Lung microvascular endothelial cell (primary cell): Measurements from ENCODE around the gene NADK. TPM values are rescaled to one million over a fixed set of nuclear protein-coding genes. Genes with fewer than 3 reads are reported as not detected.
"Not testable (repeated sequence)": the region's sequence is repeated elsewhere in the genome, so short reads cannot be mapped to it uniquely, and the experiment has no call there.

Source experiments
- DNase-seq, 2 donors: peaks; one replicate each; pipeline versions ENCODE4 v3.0.0 to v3.0.0-alpha.2; 2010; ENCODE audit warnings: low read depth in 2 of 2
- total RNA-seq: library from RNA; depleted of rRNA; stranded (reverse); fragments of >200 nt; gene quantifications from 2 replicates; pipeline ENCODE4 v1.2.1, GENCODE V29; 2014

NADK gene
- total RNA-seq, 1 donor from 2014 or later, result 34.7 TPM

DNA sequence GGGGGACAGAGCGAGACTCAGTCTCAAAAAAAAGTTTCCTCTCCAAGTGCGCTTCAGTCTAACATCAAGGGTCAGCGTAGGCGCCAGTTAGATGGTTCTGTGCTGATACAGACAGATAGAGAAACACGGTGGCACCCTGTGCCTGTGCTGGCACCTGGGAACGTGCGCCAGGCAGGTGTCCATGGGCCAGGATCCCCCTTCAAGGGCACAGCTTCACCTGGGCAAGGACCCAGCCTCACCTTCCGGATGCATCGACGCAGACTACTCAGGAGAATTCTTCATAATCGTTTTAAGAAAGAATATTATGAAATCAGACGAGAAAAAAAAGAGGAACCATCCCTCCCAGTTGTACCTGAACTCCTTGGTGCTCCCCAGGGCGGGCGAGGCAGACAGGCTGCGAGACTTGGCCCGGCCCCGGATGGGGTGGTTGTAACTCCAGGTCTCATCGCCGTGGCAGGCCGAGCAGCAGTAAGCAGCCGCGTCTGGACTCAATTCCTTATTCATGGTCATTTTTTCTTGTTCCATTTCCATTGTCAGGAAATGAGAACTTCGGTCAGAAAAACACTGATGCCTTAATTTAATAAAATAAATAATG lies 13.3 kb downstream of the NADK start:
- DNase-seq, result no peak

DNA sequence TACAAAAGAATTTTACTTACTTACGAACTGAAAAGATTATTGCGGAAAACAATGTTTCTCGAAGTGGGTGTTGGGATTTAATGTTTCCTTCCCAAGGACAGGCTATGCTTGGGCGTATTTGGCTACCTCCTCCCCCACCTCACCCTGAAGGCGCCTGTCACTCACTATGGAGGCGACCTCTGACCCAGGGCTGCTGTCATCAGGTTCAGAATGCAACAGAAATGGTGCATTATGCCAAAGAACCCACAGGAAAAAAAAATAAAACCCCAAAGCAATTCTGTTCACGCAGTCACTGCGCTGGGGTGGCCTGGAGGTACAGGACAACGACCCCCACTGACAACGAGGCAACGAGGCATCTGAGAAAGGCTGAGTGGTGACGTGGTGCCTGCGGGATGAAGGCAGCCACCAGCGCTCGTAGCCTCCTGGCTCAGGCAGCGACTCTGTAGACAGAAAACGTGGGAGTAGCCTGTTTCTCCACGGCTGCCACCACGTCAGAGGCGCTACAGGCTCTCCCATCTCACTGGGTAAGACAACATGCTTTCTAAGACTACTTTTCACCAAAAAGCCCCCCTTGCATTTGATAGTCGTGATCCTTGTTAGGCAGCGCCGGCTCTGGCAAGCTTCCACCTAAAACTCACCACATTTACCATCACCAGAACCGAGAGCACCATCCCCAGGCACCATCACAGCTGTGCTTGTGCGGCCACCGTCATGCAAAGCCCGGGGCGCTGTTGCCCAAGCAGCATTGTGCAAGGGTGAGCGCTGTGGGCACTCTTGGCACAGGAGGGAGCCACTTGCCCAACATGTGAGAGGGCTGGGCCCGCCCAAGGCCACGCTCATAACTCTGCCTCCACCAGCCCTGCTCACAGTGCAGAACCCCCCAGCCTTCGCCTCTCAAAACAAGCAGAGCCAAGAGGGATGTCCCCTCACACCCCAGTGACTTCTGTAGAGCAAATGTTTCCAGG lies 14.3 kb downstream of the NADK start:
- no peak for DNase-seq

DNA sequence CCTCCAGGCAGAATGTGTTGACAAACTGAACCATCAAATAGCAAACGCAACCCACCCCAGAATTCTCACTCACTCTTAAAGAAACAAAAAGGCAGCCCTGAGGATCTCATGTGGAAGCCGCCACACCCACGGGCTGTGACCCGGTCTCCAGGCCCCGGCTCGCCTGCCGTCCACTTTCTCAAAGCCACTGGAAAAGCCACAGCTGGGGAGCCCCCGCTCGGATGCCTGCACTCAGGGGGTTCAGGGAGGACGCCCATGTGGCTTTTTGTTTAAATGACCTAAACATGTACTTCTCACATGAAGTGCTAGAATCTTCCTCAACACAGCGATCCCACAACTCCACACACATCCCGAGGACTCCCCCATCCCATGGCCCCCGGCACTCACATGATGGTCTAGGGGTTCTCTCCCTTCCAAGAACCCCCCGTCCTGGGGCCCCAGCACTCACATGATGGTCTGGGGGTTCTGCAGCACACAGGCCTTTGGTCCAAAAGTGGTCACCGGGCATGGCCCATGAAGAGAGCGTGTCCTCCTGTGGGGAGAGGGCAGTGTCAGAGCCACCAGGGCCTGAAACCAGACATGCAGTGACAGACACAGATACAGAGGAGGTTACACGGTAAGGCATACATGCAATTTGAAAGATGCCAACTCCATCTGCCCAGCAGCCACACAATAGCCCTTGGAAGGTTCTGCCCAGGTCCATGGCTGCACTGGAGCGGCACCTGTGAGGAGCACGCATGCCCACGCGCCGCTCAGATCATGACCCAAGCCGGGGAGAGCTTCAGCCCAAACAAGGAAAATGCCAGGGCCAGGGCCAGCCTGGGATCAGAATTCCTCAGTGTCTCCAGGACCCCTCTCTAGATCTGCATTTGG lies 16.5 kb downstream of the NADK start:
- no peak for DNase-seq

DNA sequence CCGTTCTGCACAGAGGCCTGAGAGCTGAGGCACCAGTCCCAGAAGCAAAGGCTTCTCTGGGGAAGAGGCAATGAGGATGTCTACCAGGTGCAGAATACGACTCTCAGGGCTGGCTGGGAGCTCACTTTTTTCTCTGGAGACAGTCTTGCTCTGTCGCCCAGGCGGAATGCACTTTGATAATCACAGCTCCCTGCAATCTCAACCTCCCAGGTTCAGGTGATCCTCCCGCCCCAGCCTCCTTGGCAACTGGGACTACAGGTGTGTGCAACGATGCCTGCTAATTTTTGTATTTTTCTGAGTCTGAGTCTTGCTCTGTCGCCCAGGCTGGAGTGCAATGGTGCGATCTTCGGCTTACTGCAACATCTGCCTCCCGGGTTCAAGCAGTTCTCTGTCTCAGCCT lies 17.6 kb downstream of the NADK start:
- DNase-seq, result no peak

DNA sequence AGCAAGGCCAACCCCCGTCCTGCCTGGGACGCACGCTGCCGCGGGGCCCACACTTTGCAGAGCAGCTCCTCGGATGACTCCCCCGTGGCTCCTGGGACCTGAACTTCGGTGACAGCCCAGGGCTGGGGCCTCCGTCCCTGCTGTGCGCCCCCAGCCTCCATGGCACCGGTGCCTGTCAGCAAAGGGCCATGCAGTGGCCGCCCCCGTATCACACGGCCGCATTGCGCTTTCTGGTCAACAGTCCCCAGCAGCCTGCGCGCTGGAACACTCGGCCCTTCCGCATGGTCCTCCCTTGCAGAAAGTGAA lies 18.0 kb downstream of the NADK start:
- DNase-seq, result no peak

DNA sequence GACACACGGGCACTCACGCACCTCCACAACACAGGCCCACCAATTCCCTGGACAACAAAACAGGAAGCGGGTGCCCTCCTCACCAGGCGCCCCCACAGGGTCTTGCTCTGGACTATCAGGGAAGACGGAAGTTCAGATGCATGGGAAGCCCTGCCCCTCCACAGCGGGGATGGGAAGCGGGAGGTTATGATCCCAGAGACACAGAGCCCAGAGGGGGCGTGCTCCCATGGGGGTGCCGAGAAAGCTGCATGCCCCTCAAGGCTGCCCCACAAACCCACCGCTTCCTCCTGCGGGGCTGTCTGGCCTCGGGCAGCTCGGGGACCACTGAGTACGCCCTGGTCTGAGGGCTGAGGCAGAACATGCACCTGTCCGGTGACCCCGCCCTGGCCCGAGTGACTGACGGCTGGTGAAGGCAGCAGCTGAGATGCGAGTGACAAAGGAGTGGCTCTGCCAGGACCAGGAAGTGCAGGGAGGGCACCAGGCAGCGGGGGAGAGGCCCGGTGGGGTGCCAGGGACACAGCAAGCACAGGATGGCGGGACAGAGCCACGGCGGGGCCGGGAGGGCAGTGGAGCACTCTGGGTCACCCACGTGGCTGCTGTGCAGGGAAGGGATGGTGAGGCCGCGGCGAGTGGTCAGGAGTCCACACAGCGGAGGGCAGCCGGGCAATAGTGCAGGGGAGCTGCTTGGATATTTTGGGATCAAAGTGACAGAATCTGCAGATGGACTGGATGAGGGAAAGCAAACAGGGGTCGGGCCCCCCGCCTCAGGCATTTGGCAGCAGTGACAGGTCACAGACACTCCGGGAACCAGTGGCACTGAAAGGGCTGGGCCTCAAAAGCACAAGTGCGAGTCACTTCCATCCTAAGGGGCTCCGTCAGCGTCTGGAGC lies 18.6 kb downstream of the NADK start:
- DNase-seq, result no peak

DNA sequence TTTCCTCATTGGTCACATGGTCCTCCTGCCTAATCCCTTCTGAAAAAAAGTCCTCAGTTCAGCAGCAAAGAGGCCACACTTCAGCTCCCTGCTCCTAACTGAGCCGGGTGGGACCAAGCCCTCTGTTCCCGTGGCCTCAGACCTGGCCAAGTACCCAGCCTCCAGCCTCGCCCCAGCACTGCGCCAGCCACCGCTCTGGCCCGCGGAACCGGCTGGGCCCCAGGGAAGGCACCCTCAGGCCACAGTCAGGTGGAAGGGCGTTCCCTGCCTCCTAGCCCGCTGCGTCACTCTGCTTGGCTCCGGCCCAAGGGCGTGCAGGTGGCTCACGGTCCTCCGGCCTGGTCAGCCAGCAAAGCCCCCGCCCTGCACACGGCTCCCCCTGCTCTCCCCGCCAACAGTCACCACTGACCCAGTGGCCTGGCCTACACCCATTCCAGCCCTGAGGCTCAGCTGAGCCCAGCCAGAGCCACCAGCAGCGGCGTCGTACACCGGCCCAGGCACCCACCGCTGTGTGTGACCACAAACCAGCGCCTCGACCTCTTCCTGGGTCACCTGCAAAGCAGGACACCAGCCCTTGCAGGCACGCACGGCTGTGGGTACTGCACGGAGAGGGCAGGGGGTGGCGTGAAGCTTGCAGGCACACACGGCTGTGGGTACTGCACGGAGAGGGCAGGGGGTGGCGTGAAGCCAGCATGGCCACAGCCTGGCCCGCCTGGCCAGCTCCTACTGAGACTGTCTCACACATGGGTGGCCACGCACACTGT lies 19.4 kb downstream of the NADK start:
- peak; percentile 59 to 81 for DNase-seq

DNA sequence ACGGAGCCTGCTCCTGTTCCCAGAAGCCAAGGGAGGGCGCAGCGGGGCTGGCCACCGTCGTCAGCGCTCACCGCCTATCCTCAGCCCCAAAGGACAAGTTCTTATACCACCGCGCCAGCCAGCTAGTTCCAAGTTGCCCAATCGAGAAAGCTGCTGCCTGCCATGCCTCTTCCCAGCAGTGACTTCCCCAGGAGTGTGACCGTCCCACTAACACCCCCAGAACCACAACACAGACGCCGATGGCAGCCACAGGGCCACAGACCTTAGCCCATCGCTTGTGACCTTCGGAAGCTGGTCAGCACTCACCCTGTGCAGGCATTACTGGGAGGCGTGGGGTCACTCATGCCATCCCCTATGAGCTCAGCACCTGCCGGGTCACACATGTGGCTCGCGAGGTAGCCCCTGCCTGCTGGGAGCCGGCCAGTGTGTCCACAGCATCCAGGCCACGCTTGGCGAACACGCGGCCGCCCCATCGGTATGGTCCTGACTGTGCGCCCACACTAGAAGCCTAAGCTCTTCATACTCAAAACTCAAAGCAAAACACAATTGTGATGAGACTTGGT lies 20.1 kb downstream of the NADK start:
- no peak for DNase-seq

DNA sequence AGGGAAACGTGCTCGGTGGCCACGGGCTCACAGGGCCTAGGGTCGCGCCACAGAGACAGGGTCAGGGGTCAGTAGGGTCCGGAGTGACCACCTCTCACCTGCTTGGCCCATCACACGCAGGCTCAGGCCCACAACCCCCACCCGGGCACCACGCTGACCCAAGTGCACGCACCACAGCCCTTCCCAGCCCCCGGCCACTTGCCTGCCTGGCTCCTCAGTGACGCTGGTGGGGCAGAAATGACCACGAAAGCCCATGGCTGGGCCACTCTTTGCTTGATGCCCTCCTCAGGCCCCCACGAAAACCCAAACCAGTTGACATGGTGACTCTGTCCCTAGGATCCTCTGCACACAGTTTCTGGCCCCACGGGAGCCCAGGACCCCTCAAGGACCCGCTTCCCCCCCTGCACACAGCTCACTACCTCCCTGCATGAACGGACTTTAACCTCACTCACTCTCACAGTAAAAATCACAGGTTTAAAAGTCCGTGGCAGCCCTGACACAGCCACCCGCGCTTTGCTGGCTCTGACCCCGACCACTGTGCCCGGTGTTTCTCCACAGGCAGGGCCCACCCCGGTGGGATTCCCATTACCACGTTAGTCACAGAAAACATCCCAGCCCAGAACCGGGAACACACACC lies 20.7 kb downstream of the NADK start:
- no peak for DNase-seq

DNA sequence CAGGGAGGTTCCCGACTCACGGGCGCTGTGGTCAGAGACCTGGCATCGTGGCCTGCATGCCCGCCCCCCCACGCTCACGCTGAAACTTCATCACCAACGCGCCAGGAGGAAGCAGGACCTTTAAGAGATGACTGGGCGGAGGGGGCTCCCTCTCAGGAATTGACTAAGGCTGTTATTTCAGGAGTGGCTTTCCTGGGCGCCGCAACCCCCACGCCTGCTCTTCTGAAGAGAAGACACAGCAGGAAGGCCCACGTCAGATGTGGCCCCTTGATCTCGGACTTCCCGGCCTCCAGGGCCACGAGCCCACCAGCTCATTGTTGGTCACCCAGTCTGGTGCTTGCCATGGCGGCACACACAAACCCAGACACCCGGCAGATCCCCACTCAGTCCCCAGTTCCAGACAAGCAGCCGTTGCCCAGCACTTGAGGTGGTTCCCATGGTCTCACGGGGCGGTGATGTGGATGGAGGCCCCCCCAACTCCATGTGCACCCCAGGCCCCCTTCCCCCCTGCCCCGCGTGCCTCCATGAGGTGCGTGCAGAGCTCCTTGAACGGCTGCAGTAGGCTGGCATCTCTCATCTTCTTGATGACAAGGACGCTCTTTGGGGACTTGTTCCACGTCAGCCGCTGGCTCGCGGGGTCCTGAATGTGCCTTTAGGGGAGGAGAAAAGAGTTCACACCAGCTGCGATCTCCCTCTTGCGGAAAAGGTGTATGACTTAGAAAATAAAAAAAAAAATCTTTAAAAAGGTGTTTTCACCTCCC lies 21.4 kb downstream of the NADK start:
- DNase-seq, result no peak

DNA sequence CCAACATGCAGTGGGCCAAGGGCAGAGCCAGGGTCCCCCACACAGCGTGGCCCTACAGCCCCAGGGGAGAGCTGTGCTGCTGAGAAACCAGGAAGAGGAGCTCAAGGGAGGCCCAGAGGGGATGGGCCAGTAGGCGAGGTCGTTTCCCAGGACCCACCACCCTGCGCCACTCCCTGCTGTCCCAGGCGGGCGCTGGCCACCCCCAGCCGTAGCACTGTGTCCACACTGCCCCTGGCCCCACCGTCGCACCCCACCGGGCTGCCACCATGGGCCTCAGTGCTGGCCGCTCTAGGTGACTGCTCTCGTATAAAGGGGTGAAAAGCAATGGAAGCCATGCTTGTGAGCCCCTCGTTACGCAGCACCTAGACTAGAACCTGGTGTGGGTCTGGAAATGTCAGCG lies 22.4 kb downstream of the NADK start:
- DNase-seq, result no peak

DNA sequence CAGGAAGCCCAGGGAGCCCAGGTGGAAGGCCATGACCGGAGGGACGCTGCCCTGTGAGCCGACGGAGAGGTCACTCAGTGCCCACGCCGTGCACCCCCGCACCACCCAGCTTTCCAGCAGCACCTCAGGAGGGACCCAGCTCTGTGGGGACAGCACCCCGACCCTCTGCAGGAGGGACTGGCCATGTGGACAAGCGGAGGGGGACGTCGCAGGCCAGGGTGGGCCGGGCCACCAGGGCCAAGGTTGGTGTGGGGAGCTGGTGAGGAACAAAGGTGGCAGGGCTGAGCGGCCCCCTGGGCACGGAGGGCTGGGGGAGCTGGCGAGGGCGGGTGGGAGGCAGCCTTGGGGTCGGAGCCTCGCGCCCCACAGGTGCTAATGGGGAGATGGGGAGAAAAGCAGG lies 22.8 kb downstream of the NADK start:
- no peak for DNase-seq

DNA sequence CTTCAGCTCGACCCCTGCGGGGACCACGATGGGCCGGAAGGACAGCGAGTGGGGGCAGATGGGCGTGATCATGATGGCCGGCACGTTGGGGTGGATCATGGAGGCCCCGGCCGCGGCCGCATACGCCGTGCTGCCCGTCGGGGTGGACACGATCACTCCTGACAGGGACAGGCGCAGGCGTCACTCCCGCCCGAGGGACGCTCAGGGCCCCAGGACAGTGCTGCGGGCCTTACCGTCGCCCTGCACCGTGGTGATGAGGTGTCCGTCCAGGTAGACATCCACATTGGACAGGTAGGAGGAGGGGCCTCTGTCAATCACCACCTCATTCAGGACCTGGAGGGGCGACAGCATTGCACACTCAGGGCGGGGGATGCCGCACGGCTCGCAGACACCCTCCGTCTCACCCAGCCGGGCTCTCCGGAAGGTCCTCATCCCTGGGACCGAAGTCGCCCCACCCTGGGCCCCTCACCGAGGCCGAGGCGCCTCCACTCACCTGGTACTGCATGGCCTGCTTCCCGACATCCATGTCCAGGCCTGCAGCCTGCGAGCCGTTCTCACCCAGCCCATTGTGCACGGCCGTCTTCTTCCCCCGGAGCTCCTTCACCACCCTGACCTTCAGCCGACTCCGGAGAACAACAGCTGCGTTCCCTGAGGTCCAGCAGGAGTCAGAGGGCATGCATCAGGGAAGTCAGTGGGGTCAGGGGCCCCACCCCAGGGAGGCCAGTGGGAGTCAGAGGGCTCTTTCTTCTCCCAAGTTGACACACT lies 24.0 kb downstream of the NADK start:
- no peak for DNase-seq

DNA sequence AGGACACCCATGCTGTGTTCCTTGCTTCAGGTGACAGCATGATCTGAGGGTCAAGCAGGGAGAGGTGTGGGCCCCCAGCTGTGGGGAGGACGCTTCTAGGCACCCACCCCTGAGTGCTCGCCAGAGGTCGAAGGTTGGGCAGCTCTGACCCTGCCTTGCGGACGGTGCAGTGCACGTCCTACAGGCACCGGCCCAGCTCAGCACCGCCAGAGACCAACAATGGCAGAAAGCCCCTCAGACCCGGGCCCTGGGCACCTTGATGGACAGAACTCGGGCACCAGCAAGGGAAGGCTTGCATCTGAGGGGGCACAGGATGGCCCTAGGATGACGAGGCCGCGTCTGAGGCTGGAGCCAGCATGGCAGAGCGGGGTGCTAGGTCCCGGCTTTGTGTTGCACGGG lies 24.7 kb downstream of the NADK start:
- DNase-seq, result no peak

DNA sequence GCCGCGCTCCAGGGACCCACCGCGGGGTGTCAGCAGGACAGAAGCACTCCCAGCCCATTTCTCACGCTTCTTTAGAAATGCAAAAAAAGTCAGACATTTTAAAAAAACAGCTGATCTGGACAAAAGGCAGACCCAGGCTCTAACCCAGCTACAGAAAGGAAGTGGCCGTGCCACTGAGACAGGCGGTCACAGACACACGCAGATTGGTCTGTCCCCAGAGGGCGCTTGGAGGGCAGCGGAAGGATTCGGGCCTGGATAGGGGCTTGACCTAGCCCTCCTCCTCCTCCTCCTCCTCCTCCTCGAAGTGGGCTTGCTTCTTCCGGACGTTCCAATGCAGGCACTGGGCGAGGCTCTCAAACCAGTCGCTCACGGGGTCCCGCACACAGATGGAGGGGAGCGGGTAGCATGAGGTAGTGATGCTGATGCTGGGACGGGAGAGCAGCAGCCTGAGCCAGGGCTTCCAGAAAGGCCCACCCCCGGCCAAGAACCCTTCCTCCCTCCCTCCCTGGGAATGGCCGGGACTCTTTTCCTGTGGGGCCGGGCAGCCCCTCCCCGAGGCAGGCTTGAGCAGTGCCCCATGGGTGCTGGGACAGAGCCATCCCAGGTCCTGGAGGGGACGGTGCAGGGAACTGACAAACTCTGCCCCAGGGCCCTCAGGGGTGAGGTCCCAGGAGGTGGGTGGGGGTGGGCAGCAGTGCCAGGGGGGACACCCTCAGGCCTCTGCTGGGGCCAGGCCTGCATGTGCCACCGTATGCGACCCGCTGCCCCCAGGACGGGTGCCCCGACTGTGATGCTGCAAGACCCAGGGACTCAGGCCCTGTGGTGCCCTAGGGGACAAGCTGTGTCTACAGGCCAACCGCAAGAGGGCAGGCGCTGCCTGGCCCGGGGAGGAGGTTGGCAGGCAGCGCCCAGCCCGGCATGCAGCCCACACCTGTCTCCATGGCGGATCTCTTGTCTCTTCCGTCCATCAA lies 25.3 kb downstream of the NADK start:
- no peak for DNase-seq

DNA sequence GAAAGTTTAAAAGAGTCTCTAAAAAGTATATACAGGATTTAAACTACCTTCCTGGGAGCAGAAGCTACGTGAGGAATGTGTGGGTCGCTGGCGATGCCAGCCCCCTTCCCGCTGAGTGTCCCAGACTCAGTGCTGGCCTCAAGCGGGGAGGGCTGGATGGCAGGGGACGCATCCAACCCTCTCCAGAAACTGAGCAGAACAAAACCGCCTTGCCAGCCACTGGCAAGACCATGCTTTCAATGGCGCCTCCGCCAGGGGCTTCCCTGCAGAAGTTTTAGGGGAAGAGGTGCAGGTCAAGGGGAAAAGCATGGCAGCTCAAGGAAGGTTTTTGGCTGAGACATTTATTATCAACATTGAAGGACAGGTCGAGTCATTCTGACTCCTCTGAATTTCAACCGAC lies 26.1 kb downstream of the NADK start:
- DNase-seq, result no peak

DNA sequence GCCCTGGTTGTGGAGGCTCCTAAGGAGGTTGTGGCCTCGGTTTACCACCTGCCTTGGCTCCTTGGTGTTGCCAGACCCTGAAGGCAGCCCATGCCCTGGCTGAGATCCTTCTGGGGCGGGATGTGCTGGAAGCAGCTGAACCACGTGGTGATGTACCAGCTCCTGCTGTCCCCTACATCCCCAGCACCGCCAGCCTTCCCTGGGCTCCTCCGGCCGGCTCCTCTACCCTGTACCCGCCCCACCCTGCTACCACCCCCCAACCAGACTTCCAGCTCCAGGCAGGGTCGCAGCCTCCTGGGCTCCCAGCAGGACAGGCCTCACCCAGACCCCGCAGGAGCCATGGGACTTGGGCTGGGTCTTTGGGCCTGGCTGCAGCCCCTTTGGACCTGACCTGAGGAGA lies 28.3 kb downstream of the NADK start:
- DNase-seq, result not testable (repeated sequence)
